ENCODE data around the gene SBK3.

DNA sequence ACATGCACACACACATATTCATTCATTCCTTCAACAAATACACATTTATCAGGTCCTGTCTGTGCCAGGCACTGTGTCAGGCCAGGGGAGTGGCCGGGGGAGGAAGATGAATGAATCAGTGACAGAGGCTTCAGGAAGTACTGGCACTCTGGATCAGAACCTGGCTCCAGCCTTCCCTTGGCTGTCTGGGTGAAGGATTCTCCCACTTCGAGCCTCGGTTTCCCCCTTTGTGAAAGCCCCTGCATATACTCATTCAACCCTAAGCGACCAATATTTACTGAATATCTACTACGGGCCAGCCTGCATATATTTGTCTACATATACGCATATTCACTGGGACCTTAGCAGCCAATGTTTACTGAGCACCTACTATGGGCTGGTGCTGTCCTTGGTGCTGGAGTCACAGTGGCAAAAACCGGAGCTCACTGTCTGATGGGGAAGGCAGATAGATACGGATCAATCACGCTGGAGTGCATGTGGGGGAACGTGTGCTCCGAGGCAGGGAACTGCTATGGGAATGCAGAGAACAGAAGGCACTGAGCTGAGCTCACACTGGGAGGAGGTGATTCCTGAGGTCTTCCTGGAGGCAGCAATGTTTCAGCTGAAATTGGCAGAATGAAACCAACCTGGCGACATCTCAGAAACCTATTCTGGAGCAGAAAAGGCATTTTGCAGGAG is 35.9 kb upstream of the SBK3 start:
- TF ChIP-seq, protein P1, sequence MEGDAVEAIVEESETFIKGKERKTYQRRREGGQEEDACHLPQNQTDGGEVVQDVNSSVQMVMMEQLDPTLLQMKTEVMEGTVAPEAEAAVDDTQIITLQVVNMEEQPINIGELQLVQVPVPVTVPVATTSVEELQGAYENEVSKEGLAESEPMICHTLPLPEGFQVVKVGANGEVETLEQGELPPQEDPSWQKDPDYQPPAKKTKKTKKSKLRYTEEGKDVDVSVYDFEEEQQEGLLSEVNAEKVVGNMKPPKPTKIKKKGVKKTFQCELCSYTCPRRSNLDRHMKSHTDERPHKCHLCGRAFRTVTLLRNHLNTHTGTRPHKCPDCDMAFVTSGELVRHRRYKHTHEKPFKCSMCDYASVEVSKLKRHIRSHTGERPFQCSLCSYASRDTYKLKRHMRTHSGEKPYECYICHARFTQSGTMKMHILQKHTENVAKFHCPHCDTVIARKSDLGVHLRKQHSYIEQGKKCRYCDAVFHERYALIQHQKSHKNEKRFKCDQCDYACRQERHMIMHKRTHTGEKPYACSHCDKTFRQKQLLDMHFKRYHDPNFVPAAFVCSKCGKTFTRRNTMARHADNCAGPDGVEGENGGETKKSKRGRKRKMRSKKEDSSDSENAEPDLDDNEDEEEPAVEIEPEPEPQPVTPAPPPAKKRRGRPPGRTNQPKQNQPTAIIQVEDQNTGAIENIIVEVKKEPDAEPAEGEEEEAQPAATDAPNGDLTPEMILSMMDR (IDR thresholded peaks at IDR 0.05), result no peak
- no peak for TF ChIP-seq POLR2A (IDR thresholded peaks at IDR 0.05)
- TF ChIP-seq POLR2AphosphoS5 (IDR thresholded peaks at IDR 0.05), result no peak
- no peak for TF ChIP-seq EP300 (IDR thresholded peaks at IDR 0.05)

Data from suprapubic skin (tissue), 4 donors.